Activated T-cell treated with anti-CD3 and anti-CD28 coated beads for 1 hour (primary cell): Measurements from ENCODE around the gene NKIRAS2.
A peak's percentile ranks its signal among the peaks of the same experiment; 100 is the strongest.

ENCODE experiments used
- DNase-seq: peaks from one replicate; pipeline ENCODE4 v3.0.0-alpha.2; 2020; ENCODE audit warnings: low read depth

The NKIRAS2 gene

GRCh38 chr17:42056635-42057034 lies 36.7 kb downstream of the NKIRAS2 start:
- DNase-seq = no peak

- DNase-seq = no peak
Observed at GRCh38 chr17:42058063-42058462, 38.2 kb downstream of the NKIRAS2 start.

- DNase-seq = no peak
Observed at GRCh38 chr17:42059815-42060214, 39.9 kb downstream of the NKIRAS2 start.

GRCh38 chr17:42060231-42060630 lies 40.3 kb downstream of the NKIRAS2 start:
- DNase-seq = no peak

GRCh38 chr17:42061646-42062487 lies 42.0 kb downstream of the NKIRAS2 start:
- no peak for DNase-seq

GRCh38 chr17:42062681-42063080 lies 42.8 kb downstream of the NKIRAS2 start:
- no peak for DNase-seq

- DNase-seq = no peak
Observed at GRCh38 chr17:42065201-42065600, 45.3 kb downstream of the NKIRAS2 start.

GRCh38 chr17:42067371-42068091 lies 47.6 kb downstream of the NKIRAS2 start:
- peak; percentile 66 for DNase-seq

GRCh38 chr17:42068979-42069378 lies 49.1 kb downstream of the NKIRAS2 start:
- DNase-seq = no peak

GRCh38 chr17:42071810-42072209 lies 51.9 kb downstream of the NKIRAS2 start:
- DNase-seq = no peak

- DNase-seq = no peak
Observed at GRCh38 chr17:42072323-42073187, 52.7 kb downstream of the NKIRAS2 start.
